Neural progenitor cell (in vitro differentiated cells): ENCODE data around the gene ABHD12. TPM values are rescaled to one million over a fixed set of nuclear protein-coding genes. Genes with fewer than 3 reads are reported as not detected.
"Not testable (repeated sequence)": the region's sequence is repeated elsewhere in the genome, so short reads cannot be mapped to it uniquely, and the experiment has no call there.

Experiments used
- DNase-seq: peaks from one replicate; pipeline ENCODE4 v3.0.0-alpha.2; 2016; ENCODE audit warnings: low spot score
- H2AFZ ChIP-seq: fragments of 200-600 bp; sonication (generic); replicated peaks from 2 replicates; pipeline ENCODE4 v1.6.1; 2016; ENCODE audit warnings: antibody characterized with exemption
- H3F3A ChIP-seq: fragments of 200-600 bp; sonication (generic); 2 replicates; pipeline ENCODE4 v1.6.1; 2016; ENCODE audit warnings: antibody characterized with exemption, low read depth
- H3K27ac ChIP-seq: fragments of 200-600 bp; sonication (generic); 2 replicates; pipeline ENCODE4 v1.5.1; 2016; ENCODE audit warnings: mild to moderate bottlenecking
- H3K27me3 ChIP-seq: fragments of 200-600 bp; sonication (generic); 2 replicates; pipeline ENCODE4 v1.6.1; 2016; ENCODE audit warnings: mild to moderate bottlenecking, moderate library complexity
- H3K36me3 ChIP-seq: fragments of 200-600 bp; sonication (generic); 2 replicates; pipeline ENCODE4 v1.5.1; 2016
- H3K4me1 ChIP-seq: fragments of 200-600 bp; sonication (generic); 2 replicates; pipeline ENCODE4 v1.6.1; 2016; ENCODE audit warnings: mixed run types
- H3K4me2 ChIP-seq: fragments of 200-600 bp; sonication (generic); 2 replicates; pipeline ENCODE4 v1.6.1; 2016
- H3K4me3 ChIP-seq: fragments of 200-600 bp; sonication (generic); 2 replicates; pipeline ENCODE4 v1.5.1; 2016
- H3K79me2 ChIP-seq: fragments of 200-600 bp; sonication (generic); 2 replicates; pipeline ENCODE4 v1.6.1; 2016; ENCODE audit warnings: low read depth
- H3K9ac ChIP-seq: fragments of 200-600 bp; sonication (generic); 2 replicates; pipeline ENCODE4 v1.6.1; 2016
- H3K9me3 ChIP-seq: fragments of 200-600 bp; sonication (generic); 2 replicates; pipeline ENCODE4 v1.5.1; 2016; ENCODE audit warnings: low read depth
- H4K20me1 ChIP-seq: fragments of 200-600 bp; sonication (generic); 2 replicates; pipeline ENCODE4 v1.6.1; 2016; ENCODE audit warnings: low read depth
- H3K27ac Mint-ChIP-seq: 3 replicates; pipeline ENCODE4 v1.8.0; 2021; ENCODE audit warnings: mixed read lengths
- H3K27me3 Mint-ChIP-seq: 2 replicates; pipeline ENCODE4 v1.8.0; 2022; ENCODE audit warnings: low read depth, mild to moderate bottlenecking, inconsistent platforms, moderate library complexity, mixed read lengths; ENCODE audit not compliant: insufficient read depth
- H3K36me3 Mint-ChIP-seq: 3 replicates; pipeline ENCODE4 v1.8.0; 2021; ENCODE audit warnings: mixed read lengths
- H3K4me1 Mint-ChIP-seq: 3 replicates; pipeline ENCODE4 v1.8.0; 2021; ENCODE audit warnings: mixed read lengths
- H3K4me3 Mint-ChIP-seq: 3 replicates; pipeline ENCODE4 v1.8.0; 2021; ENCODE audit warnings: mild to moderate bottlenecking, moderate library complexity, mixed read lengths
- H3K9me3 Mint-ChIP-seq: 3 replicates; pipeline ENCODE4 v1.8.0; 2020; ENCODE audit warnings: mixed read lengths
- CTCF ChIP-seq: fragments of 200-600 bp; sonication (generic); IDR thresholded peaks from 2 replicates; pipeline ENCODE4 v1.5.1; 2017; ENCODE audit warnings: antibody characterized with exemption, mild to moderate bottlenecking
- EZH2 ChIP-seq: fragments of 200-600 bp; sonication (generic); IDR thresholded peaks from 2 replicates; pipeline ENCODE4 v1.6.1; 2017; ENCODE audit warnings: antibody characterized with exemption, mild to moderate bottlenecking, moderate library complexity
- EZH2phosphoT487 ChIP-seq: fragments of 200-600 bp; sonication (generic); IDR thresholded peaks from 2 replicates; pipeline ENCODE4 v1.6.1; 2017; ENCODE audit warnings: antibody characterized with exemption
- total RNA-seq: library from RNA; depleted of rRNA; stranded (reverse); fragments of >200 nt; gene quantifications from 2 replicates; pipeline ENCODE4 v1.2.3, GENCODE V29; 2015; ENCODE audit warnings: low replicate concordance

Gene ABHD12
- total RNA-seq, 1 donor from 2014 or later: 20.8 TPM

DNA sequence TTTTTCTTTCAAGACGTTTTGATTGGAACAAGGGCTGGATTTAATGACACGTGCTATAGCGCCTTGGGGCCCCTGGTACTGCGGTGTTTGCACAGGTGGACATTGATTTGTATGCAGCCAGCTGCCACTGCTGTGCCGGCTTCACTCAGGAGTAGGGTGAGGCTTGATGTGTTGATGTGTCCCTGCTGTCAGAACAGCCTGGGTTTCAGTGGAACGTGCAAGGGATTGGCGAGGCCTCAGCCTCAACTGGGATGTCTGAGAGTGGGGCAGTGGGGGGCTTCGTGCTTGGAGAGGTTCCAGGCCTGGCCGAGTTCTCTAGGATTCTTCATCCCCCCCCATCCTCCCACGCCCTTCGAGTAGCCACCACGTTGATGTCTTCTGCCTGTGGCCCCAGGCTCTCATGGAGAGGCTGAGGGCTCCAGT is 119.8 kb downstream of the ABHD12 start:
- no peak for TF ChIP-seq EZH2phosphoT487
- no peak for TF ChIP-seq EZH2
- TF ChIP-seq CTCF: no peak
- DNase-seq: no peak
- no peak overlapping the region for H3K4me3 Mint-ChIP-seq
- H3K4me3 ChIP-seq: no peak overlapping the region
- H4K20me1 ChIP-seq: no peaks in the 10 kb centered on the region
- no peak overlapping the region for H3K27ac ChIP-seq
- no peaks in the 10 kb centered on the region for H3K4me1 ChIP-seq
- peaks cover 6% of the 10 kb centered on the region for H3K36me3 ChIP-seq
- peaks cover 40% of the 10 kb centered on the region for H3K36me3 Mint-ChIP-seq
- H3K79me2 ChIP-seq: peaks cover 5% of the 10 kb centered on the region
- no peaks in the 10 kb centered on the region for H3K9me3 ChIP-seq
- no peaks in the 10 kb centered on the region for H3F3A ChIP-seq
- H2AFZ ChIP-seq: no peak overlapping the region
- H3K27me3 ChIP-seq: no peaks in the 10 kb centered on the region
- H3K9me3 Mint-ChIP-seq: peaks cover 2% of the 10 kb centered on the region
- H3K4me2 ChIP-seq: no peak overlapping the region
- peaks cover 4% of the 10 kb centered on the region for H3K4me1 Mint-ChIP-seq
- no peak overlapping the region for H3K27ac Mint-ChIP-seq
- no peaks in the 10 kb centered on the region for H3K27me3 Mint-ChIP-seq
- no peak overlapping the region for H3K9ac ChIP-seq

DNA sequence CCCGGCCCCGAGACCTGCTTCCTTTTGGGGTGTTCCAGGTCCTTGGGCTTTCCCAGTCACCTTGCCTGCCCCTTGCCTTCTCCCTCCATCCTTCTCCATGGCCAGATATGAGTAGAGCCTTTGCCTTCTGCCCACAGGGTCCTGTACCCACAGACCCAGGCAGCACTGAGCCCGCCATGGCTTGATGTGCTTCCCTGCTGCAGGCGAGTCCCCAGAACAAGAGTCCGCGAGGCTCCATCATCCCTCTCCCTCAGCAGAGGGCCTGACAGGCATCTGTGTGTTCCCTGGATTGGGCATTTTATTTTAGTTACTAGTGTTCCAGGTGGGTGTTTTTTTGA is 120.8 kb downstream of the ABHD12 start:
- H3F3A ChIP-seq: no peaks in the 10 kb centered on the region
- H3K27me3 ChIP-seq: no peaks in the 10 kb centered on the region
- Mint-ChIP-seq H3K36me3 (peaks cover 37% of the 10 kb centered on the region), H3K9me3 (peaks cover 5% of the 10 kb centered on the region), H3K4me1 (peaks cover 4% of the 10 kb centered on the region), H3K27me3 (no peaks in the 10 kb centered on the region), H3K4me3 (no peak overlapping the region), H3K27ac (no peak overlapping the region)
- H3K4me3 ChIP-seq: no peak overlapping the region
- no peaks in the 10 kb centered on the region for H3K4me1 ChIP-seq
- no peaks in the 10 kb centered on the region for H4K20me1 ChIP-seq
- DNase-seq: no peak
- H3K9ac ChIP-seq: no peak overlapping the region
- peaks cover 6% of the 10 kb centered on the region for H3K36me3 ChIP-seq
- no peak overlapping the region for H2AFZ ChIP-seq
- H3K4me2 ChIP-seq: no peak overlapping the region
- no peaks in the 10 kb centered on the region for H3K9me3 ChIP-seq
- peaks cover 5% of the 10 kb centered on the region for H3K79me2 ChIP-seq
- H3K27ac ChIP-seq: no peak overlapping the region
- no peak for TF ChIP-seq EZH2
- TF ChIP-seq EZH2phosphoT487: no peak
- TF ChIP-seq CTCF: no peak

- Histone ChIP-seq H3K4me1 (no peaks in the 10 kb centered on the region), H2AFZ (no peak overlapping the region), H3K9ac (no peak overlapping the region), H3K4me2 (no peak overlapping the region), H3K27me3 (no peaks in the 10 kb centered on the region), H3K36me3 (peaks cover 6% of the 10 kb centered on the region), H3K79me2 (peaks cover 5% of the 10 kb centered on the region), H3F3A (no peaks in the 10 kb centered on the region), H3K9me3 (no peaks in the 10 kb centered on the region), H3K27ac (no peak overlapping the region), H3K4me3 (no peak overlapping the region), H4K20me1 (no peaks in the 10 kb centered on the region)
- no peaks in the 10 kb centered on the region for H3K27me3 Mint-ChIP-seq
- no peak for TF ChIP-seq CTCF
- TF ChIP-seq EZH2phosphoT487: no peak
- no peak for TF ChIP-seq EZH2
- DNase-seq: no peak
- peaks cover 4% of the 10 kb centered on the region for H3K4me1 Mint-ChIP-seq
- peak overlapping the region; percentile 42 for H3K27ac Mint-ChIP-seq
- peaks cover 11% of the 10 kb centered on the region for H3K9me3 Mint-ChIP-seq
- no peak overlapping the region for H3K4me3 Mint-ChIP-seq
- H3K36me3 Mint-ChIP-seq: peaks cover 42% of the 10 kb centered on the region
Measured at GRCh38 chr20:25269057-25269832, 121.4 kb downstream of the ABHD12 start.

- not testable (repeated sequence) for H3K9ac ChIP-seq, H3K27me3 ChIP-seq, H3K27ac Mint-ChIP-seq, DNase-seq, H3K27me3 Mint-ChIP-seq, H3K9me3 ChIP-seq, H3K4me1 ChIP-seq, H4K20me1 ChIP-seq, H3K4me2 ChIP-seq, H2AFZ ChIP-seq, H3K4me3 Mint-ChIP-seq, H3K4me1 Mint-ChIP-seq, H3K36me3 ChIP-seq, H3K27ac ChIP-seq, H3F3A ChIP-seq, H3K4me3 ChIP-seq
- Mint-ChIP-seq H3K36me3 (peaks cover 65% of the 10 kb centered on the region), H3K9me3 (peaks cover 45% of the 10 kb centered on the region)
- peaks cover 31% of the 10 kb centered on the region for H3K79me2 ChIP-seq
Measured at GRCh38 chr20:25260770-25261437, 129.7 kb downstream of the ABHD12 start.
